HepG2 (cell line): ENCODE measurements around the gene LAMTOR2. TPM values are rescaled to one million over a fixed set of nuclear protein-coding genes. Genes with fewer than 3 reads are reported as not detected.

Experiments
- AGO2 ChIP-seq: fragments of 200-400 bp; formaldehyde crosslinking; optimal IDR thresholded peaks from 2 replicates; pipeline ENCODE3; 2017; ENCODE audit warnings: mild to moderate bottlenecking, low read depth, low read length, moderate library complexity
- CBX5 ChIP-seq: sonication (generic); formaldehyde crosslinking; IDR thresholded peaks from 2 replicates; pipeline ENCODE4 v1.4.0; 2020; ENCODE audit warnings: missing genetic modification reagents, borderline replicate concordance
- GLI4 ChIP-seq: sonication (generic); formaldehyde crosslinking; IDR thresholded peaks from 2 replicates; pipeline ENCODE4 v1.5.1; 2020; ENCODE audit warnings: missing genetic modification reagents, mild to moderate bottlenecking, moderate library complexity, borderline replicate concordance
- HIVEP1 ChIP-seq: sonication (generic); formaldehyde crosslinking; IDR thresholded peaks from 2 replicates; pipeline ENCODE4 v1.4.0; 2020; ENCODE audit warnings: mild to moderate bottlenecking, missing genetic modification reagents
- KDM2A ChIP-seq: sonication (generic); formaldehyde crosslinking; IDR thresholded peaks from 2 replicates; pipeline ENCODE4 v1.4.0; 2020; ENCODE audit warnings: low read depth, missing genetic modification reagents, borderline replicate concordance
- PRPF4 ChIP-seq: fragments of 200-400 bp; formaldehyde crosslinking; IDR thresholded peaks from 2 replicates; pipeline ENCODE4 v1.6.1; 2016; ENCODE audit warnings: low read length, low read depth; ENCODE audit not compliant: poor library complexity, severe bottlenecking
- RBM22 ChIP-seq: fragments of 200-400 bp; formaldehyde crosslinking; optimal IDR thresholded peaks from 2 replicates; pipeline ENCODE3; 2017; ENCODE audit warnings: mild to moderate bottlenecking, low read length, moderate library complexity
- SIN3B ChIP-seq: fragments of 150-350 bp; IDR thresholded peaks from 2 replicates; pipeline ENCODE4 v1.6.1; 2014; ENCODE audit warnings: low read length
- SOX13 ChIP-seq, 3 experiments: fragments of 450-650 bp in 1 of 3; sonication (generic) in 1 of 3; formaldehyde crosslinking in 1 of 3; IDR thresholded peaks in 2 of 3; conservative IDR thresholded peaks in 1 of 3; 2 replicates each; pipeline versions ENCODE4 v1.5.0 to v1.6.1; 2016 to 2020; ENCODE audit warnings: antibody characterized with exemption in 1 of 3, mild to moderate bottlenecking in 1 of 3, missing compliant biosample characterization in 1 of 3, missing genetic modification reagents in 1 of 3, moderate library complexity in 1 of 3
- TAF15 ChIP-seq: fragments of 200-400 bp; formaldehyde crosslinking; IDR thresholded peaks from one replicate; pipeline ENCODE4 v1.6.1; 2018; ENCODE audit warnings: mild to moderate bottlenecking, low read depth, low read length; ENCODE audit not compliant: poor library complexity, severe bottlenecking
- ZNF207 ChIP-seq: fragments of 450-650 bp; IDR thresholded peaks from 2 replicates; pipeline ENCODE4 v1.6.1; 2016; ENCODE audit warnings: antibody characterized with exemption, borderline replicate concordance
- ZNF350 ChIP-seq: sonication (generic); formaldehyde crosslinking; IDR thresholded peaks from 2 replicates; pipeline ENCODE4 v1.4.0; 2020; ENCODE audit warnings: mild to moderate bottlenecking, low read depth, missing genetic modification reagents, borderline replicate concordance
- ZNF484 ChIP-seq: sonication (generic); formaldehyde crosslinking; IDR thresholded peaks from 2 replicates; pipeline ENCODE4 v1.5.1; 2020; ENCODE audit warnings: mild to moderate bottlenecking, low read depth, missing genetic modification reagents, borderline replicate concordance
- polyA plus RNA-seq, 8 experiments: library from polyadenylated mRNA; depleted of rRNA in 3 of 8; stranded (reverse) in 7 of 8; unstranded in 1 of 8; fragments of >200 nt; fragmentation: Illumina TruSeq in 4 of 8; extraction: Trizol in 4 of 8; gene quantifications; 2 replicates each; pipeline versions ENCODE4 v1.2.1 to v1.2.3, GENCODE V29; 2011 to 2016; ENCODE audit warnings: low read depth in 4 of 8, missing spikeins in 1 of 8, mixed read lengths in 1 of 8; ENCODE audit not compliant: insufficient read depth in 1 of 8
- total RNA-seq, 5 experiments: library from RNA; depleted of rRNA; stranded (reverse); fragments of >200 nt; fragmentation: Illumina TruSeq; extraction: Trizol; gene quantifications; 2 replicates each; pipeline ENCODE4 v1.2.3, GENCODE V29; 2016; ENCODE audit warnings: low read depth in 1 of 5
- TF ChIP-seq, protein P1 (sequence below): sonication (generic); formaldehyde crosslinking; IDR thresholded peaks from 2 replicates; pipeline ENCODE4 v1.8.1; 2023; ENCODE audit warnings: mild to moderate bottlenecking, missing genetic modification reagents
- TF ChIP-seq, protein P2 (sequence below): sonication (generic); formaldehyde crosslinking; IDR thresholded peaks from 2 replicates; pipeline ENCODE4 v1.4.0; 2020; ENCODE audit warnings: missing genetic modification reagents
- TF ChIP-seq, protein P3 (sequence below): sonication (generic); formaldehyde crosslinking; IDR thresholded peaks from 2 replicates; pipeline ENCODE4 v1.8.0; 2022; ENCODE audit warnings: missing genetic modification reagents, mild to moderate bottlenecking, moderate library complexity, borderline replicate concordance
- TF ChIP-seq, protein P4 (sequence below): sonication (generic); formaldehyde crosslinking; IDR thresholded peaks from 2 replicates; pipeline ENCODE4 v1.8.1; 2023; ENCODE audit warnings: missing genetic modification reagents, mild to moderate bottlenecking, borderline replicate concordance

Gene LAMTOR2
- total and polyA plus RNA-seq, 2 of the 13 experiments (the other 11 are each of a cell fraction or from before 2014, with no cell fraction given) = 36.5 to 66.4 TPM

DNA sequence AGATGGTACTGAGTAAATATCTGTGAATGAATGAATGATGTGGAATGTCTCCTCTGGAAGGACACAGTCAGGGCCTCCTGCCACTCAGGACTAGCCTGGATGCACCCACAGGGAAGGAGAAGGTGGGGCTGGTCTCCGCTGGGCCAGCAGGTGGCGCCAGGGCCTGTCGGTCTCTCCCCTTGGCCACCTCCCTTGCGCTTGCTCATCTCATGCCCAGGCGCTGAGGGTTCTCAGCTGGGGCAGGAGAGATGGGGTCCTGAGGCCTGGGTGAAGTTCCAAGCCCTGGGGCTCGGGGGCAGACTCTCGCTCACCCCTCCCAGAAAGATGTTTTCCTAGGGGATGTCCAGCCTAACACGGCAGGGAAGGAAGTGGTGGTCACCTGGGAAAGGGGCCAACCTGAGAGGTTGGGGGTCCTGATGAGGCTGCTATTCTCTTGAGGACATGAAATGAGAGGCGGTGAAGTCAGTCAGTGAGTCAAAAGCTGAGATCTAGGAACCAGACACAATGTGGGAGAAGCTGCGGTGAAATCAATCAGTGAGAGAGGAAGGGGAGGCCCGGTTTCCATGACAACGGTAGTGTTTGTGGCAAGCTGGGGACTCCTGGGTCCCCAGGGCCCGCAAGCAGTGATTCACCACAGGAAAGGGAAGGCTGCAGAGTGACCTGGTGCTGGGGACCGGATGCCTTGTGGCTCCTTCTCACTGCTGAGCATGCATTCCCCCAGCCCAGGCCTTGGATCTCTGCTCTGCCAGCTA is 42.2 kb downstream of the LAMTOR2 start (continued):
- TF ChIP-seq KDM2A (CRISPR knock-in tag) (peak; percentile 92), PRPF4 (no peak), CBX5 (CRISPR knock-in tag) (peak; percentile 51; the same call in 1 of the 2 replicates), AGO2 (no peak), TAF15 (no peak), HIVEP1 (no peak; the same call in 1 of the 2 replicates), ZNF207 (no peak), SIN3B (no peak), SOX13 (IDR thresholded peaks at IDR 0.05) (no peak), SOX13 (CRISPR knock-in tag; conservative IDR thresholded peaks at IDR 0.05 in 1 of 2, IDR thresholded peaks at IDR 0.05 in 1 of 2) (peak in 1 of 2 experiments; percentile 42; a peak in 1 of 4 replicates), ZNF350 (CRISPR knock-in tag) (peak; percentile 70; the same call in 1 of the 2 replicates), GLI4 (CRISPR knock-in tag) (no peak), RBM22 (no peak), ZNF484 (CRISPR knock-in tag) (no peak)
- TF ChIP-seq, protein P1, sequence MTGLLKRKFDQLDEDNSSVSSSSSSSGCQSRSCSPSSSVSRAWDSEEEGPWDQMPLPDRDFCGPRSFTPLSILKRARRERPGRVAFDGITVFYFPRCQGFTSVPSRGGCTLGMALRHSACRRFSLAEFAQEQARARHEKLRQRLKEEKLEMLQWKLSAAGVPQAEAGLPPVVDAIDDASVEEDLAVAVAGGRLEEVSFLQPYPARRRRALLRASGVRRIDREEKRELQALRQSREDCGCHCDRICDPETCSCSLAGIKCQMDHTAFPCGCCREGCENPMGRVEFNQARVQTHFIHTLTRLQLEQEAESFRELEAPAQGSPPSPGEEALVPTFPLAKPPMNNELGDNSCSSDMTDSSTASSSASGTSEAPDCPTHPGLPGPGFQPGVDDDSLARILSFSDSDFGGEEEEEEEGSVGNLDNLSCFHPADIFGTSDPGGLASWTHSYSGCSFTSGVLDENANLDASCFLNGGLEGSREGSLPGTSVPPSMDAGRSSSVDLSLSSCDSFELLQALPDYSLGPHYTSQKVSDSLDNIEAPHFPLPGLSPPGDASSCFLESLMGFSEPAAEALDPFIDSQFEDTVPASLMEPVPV (CRISPR knock-in tag) = no peak
- TF ChIP-seq, protein P2, sequence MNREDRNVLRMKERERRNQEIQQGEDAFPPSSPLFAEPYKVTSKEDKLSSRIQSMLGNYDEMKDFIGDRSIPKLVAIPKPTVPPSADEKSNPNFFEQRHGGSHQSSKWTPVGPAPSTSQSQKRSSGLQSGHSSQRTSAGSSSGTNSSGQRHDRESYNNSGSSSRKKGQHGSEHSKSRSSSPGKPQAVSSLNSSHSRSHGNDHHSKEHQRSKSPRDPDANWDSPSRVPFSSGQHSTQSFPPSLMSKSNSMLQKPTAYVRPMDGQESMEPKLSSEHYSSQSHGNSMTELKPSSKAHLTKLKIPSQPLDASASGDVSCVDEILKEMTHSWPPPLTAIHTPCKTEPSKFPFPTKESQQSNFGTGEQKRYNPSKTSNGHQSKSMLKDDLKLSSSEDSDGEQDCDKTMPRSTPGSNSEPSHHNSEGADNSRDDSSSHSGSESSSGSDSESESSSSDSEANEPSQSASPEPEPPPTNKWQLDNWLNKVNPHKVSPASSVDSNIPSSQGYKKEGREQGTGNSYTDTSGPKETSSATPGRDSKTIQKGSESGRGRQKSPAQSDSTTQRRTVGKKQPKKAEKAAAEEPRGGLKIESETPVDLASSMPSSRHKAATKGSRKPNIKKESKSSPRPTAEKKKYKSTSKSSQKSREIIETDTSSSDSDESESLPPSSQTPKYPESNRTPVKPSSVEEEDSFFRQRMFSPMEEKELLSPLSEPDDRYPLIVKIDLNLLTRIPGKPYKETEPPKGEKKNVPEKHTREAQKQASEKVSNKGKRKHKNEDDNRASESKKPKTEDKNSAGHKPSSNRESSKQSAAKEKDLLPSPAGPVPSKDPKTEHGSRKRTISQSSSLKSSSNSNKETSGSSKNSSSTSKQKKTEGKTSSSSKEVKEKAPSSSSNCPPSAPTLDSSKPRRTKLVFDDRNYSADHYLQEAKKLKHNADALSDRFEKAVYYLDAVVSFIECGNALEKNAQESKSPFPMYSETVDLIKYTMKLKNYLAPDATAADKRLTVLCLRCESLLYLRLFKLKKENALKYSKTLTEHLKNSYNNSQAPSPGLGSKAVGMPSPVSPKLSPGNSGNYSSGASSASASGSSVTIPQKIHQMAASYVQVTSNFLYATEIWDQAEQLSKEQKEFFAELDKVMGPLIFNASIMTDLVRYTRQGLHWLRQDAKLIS (CRISPR knock-in tag) = no peak
- TF ChIP-seq, protein P3, sequence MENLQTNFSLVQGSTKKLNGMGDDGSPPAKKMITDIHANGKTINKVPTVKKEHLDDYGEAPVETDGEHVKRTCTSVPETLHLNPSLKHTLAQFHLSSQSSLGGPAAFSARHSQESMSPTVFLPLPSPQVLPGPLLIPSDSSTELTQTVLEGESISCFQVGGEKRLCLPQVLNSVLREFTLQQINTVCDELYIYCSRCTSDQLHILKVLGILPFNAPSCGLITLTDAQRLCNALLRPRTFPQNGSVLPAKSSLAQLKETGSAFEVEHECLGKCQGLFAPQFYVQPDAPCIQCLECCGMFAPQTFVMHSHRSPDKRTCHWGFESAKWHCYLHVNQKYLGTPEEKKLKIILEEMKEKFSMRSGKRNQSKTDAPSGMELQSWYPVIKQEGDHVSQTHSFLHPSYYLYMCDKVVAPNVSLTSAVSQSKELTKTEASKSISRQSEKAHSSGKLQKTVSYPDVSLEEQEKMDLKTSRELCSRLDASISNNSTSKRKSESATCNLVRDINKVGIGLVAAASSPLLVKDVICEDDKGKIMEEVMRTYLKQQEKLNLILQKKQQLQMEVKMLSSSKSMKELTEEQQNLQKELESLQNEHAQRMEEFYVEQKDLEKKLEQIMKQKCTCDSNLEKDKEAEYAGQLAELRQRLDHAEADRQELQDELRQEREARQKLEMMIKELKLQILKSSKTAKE (CRISPR knock-in tag) = no peak
- TF ChIP-seq, protein P4, sequence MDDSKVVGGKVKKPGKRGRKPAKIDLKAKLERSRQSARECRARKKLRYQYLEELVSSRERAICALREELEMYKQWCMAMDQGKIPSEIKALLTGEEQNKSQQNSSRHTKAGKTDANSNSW (CRISPR knock-in tag) = no peak
